NCI-H1105 (cell line): ENCODE measurements around the gene UGT1A8.

Experiments used
- DNase-seq: peaks from one replicate; lab custom pipeline; 2025; lab: John Stamatoyannopoulos, UW

Gene UGT1A8

GRCh38 chr2:233801357-233802131, 184.1 kb downstream of the UGT1A8 start:
- DNase-seq = no peak

- no peak for DNase-seq
These were observed 184.8 kb downstream of the UGT1A8 start for GRCh38 chr2:233802132-233802815.

DNA sequence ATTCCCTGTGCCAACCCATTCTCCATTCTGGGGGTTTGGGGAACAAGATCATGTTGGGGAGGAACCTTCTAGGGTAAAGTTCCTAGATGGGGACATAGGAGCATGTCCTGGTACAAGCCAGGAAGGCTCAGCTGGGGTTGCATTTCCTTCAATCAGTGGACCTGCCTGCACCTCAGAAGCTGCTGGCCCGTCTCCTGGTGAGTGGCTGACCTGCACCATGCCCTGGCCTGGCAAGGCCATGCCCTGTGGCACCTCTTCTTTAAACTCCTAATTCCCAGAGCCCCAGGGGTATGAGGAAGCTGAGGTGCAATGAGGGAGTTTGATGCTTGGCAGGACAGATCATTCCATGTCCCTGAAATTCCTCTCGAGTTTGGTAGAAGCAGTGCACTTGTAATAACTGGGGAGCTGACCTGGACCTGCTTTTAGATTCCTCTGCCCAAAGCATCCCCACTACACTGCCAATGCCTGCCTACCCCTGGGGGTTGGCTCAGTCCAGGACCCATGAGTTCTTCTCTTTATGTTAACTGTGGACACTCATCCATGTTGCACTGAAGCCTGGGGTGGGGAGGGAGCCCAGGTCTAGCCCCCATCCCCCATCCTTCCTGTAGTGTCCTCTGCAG, 186.0 kb downstream of the UGT1A8 start:
- no peak for DNase-seq

DNA sequence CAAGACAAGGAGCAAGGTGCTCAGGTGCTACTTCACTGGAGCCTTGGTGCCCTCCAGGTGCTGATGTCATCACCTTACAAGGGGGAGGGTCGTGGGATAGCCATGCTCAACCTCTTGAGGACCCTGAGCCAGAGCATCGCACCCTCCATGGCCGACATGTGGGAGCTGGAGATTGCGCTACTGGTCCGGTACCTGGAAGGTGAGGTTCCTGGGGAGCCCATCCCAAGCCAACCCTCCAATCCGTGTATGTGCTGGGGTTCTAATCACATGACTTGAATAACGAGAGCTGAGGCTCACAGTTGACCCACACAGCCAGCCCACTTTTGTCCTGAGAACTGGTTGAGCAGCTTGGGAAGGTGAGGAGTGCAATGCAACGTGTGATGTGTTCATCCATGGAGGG, 186.6 kb downstream of the UGT1A8 start:
- DNase-seq = no peak

DNA sequence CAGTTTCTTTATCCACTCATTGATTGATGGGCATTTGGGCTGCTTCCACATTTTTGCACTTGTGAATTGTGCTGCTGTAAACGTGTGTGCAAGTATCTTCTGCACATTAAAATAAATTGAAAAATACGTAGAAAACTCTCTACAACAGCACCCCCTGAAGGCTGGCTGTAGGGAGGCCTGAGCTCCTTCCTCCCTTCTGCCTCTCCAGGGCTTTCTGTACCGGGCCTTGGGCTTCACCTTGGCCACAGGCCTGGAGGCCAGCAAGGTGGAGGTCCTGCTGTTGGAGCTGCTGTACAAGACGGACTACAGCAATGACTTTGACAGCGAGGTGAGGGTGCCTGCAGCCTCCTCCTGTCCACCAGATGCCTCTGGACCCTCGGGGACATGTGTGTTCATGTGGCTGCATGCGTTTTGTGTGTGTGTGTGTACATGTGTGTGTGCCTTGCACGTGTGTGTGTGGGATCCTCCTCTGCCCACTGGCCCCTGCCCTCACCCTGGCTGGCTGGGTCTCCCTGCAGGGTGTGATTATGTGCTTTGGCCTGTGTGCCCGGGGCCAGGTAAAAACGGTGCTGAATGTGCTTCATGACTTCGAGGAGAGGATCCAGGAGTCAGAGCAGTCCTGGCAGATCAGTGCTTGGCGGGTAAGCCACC, 189.9 kb downstream of the UGT1A8 start:
- DNase-seq = no peak

- DNase-seq = no peak
These were observed 190.8 kb downstream of the UGT1A8 start for GRCh38 chr2:233807966-233808935.

GRCh38 chr2:233810385-233810784, 193.0 kb downstream of the UGT1A8 start:
- no peak for DNase-seq

DNA sequence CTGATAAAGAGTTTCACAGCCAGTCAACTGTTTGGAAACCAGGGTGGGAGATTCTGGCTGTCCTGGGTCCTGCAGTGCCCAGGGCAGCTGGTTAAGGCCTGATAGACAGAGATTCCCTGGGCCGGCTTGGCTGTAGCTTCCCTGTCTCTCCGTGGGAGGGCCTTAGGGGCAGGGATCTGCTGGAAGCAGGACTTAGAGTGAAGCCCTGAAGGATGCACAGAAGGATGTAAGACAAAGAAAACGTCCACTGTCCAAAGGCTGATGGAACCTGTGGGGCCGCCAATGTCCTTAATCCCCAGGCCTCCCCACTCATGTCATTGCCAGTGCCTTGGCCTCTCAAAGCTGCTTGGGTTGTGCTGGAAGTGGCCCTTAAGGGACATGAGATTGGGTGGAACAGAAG, 193.7 kb downstream of the UGT1A8 start:
- no peak for DNase-seq

GRCh38 chr2:233811732-233812131, 194.3 kb downstream of the UGT1A8 start:
- no peak for DNase-seq

GRCh38 chr2:233813236-233814055, 196.0 kb downstream of the UGT1A8 start:
- no peak for DNase-seq

DNA sequence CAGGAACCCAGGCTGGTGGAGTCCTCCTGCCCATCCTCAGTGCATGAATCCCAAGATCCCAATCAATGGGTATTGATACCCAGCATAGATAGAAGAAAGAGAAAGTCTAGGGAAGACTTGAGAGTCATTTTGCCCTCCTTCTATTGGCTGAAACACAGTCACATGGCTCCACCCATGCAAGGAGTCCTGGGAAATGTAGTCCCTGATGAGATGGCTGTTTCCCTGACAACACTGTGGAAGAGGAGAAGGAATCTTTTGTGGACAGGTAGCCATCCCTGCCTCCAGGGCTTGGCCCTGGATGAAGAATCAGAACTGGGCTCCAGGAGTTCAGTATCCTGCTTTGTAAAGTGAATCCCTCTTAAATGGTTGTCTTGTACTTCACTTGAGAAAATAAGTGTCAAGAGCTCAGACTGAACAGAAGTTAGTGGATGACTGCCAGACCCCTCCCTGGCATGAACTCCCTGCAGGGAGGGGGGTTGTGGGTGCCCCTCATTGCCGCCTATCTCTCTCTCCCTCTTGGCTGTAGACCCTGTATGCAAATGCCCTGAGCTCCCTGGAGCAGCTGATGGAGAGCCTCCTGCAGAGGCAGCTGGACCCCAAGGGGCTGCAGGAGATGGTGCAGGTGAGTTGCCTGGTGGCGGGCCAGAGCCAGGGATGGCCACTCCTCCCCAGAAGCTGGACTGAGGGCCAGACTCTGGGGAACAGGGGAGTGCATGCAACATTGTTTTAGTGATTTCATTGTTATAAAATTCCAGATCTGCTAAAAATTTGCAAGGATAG, 196.8 kb downstream of the UGT1A8 start:
- DNase-seq = no peak

DNA sequence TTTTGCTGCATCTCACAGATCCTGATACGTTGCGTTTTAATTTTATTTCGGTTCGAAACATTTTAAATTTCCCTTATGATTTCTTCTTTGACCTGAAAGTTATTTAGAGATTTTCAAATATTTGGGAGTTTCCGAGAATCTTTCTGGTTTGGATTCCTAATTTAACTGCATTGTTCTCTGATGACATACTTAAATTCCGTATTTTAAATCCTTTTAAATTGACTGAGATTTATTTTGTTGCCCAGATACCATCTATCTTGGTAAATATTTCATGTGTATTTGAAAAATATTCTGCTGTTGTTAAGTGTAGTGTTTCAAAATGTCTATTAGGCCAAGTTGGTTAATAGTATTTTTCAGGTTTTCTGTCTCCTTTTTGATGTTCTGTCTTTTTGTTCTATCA, 198.4 kb downstream of the UGT1A8 start:
- no peak for DNase-seq

DNA sequence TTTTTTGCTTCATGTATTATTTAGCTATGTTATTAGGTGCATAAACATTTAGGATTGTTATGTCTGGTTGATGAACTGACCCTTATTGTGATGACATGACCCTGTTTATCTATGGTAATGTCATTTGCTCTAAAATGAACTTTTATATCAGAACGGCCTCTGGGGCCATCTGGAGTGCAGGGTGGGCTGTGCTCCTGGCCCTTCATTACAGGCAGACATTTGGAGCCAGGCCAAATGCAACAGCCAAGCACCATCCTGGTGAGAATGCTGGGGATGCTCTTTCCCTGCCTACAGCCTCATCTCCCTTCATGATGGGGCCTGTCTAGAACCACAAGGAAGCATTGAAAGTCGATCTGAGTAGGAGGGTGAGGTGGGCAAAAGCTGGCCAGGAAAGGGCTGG, 198.9 kb downstream of the UGT1A8 start:
- peak; percentile 4 for DNase-seq

DNA sequence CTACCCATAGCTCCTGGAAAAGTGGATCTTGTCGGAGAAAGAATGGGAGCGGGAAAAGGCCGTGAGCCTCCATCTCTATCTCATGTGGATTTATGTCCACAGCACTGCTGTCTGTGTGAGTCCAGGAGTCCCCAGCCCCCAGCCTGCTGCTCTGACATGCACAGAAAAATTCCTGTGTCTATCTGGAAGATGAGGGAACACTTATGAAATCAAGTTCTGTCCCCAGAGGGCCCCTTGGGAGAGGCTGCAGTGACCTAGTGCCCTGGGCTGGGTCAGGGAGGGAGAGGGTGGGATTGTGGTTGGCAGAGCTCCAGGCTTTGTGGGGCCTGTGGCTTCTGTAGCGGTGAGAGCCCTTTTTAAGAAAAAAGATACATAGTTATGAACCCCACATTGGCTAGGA, 199.3 kb downstream of the UGT1A8 start:
- DNase-seq = no peak

DNA sequence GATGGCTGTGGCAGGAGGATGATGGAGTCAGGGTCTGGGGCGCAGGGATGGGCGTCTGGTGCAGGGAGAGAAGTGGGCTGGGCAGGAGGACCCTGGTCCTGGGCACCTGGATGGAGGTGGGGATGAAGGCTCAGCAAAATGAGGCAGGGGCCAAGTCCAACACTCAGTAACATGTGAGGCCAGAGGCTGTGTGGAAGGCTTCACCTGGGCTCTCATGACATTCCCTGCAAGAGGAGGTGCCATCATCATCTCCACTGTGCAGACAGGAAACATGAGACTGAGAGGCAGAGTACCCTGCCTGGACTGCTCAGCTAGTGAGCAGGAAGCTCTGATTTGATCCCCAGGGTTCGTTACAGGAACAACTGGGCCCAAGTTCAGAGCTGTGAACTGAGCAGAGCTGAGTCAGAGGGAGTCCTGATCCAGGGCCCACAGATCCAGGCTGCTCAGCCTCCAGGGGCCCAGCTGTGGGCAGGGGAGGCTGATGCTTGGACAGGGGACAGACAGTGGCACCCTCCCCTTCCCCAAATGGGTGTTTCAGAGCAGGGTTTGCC, 200.0 kb downstream of the UGT1A8 start:
- DNase-seq = no peak

DNA sequence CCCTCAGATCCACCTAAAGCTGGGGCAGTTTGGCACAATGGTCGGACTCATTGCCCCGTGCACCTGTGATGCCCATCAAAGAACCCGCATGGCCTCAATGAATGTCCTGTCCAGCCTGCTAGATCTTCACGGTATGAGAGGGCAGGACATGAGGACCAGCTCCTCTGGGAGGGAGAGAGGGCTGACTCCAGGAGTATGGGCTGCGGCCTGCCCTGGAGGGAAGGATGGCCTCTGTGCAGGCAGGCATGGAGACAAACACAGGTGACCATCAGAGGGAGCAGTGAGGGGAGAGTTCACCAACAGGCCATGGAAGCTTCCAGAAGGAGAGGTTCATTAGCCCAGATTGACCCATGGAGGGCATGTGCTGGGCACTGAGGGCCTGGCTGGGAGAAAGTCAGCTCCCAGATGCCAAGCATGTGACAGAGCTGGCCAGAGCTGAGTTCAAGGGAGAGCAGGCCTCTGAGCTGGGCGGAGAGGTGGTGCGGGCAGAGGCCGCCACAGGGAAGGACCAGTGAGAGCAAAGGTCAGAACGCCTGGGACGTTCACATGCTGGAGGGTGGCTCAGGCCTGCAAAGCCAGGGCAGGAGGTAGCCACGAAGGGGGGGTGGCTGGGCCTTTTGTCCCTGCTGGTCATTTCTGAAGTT, 200.7 kb downstream of the UGT1A8 start:
- DNase-seq = no peak

DNA sequence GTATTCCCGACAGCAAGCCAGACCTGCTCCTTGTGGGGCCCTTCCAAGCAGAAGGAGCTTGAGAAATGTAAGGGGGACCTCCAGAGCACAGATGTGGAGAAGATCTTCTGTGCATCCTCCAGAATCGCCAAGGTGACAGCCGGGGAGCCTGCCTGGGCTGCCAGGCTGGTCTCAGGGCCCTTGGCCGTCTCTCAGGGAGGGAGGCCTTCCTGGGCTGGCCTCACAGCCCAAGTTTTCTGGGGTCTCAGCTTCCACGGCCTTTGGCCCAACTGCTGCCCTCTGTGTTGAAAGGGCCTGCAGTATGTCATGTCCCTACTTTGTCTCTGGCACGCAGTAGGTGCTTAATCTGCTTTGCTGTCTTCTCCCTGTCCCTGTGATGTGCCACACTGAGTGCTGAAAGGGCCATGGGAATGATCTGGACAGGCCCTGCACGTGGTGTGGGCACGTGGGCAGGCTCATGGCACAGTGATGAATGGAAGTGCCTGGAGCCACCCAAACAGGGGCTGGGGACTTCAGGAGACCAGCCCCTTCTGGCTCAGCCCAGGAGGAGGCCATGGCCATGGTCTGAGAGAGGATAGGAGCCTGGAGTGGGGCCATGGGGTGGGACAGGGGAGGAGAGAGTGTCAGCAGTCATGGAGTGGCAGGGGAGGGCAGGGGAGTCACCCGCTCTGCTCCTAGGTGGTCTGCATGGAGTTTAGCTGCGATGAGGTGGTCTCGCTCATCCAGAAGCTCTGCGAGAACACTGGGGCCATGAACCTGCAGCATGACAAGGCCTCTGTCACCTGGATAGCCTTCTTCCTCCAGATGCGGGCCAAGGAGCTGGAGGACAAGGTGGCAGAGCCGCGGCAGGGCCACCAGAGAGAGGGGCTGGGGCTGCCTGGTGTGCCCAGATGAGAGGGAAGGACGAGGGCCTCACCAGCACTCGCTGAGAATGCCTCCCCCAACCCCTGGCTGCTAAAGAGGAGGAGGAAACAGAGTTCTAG, 201.5 kb downstream of the UGT1A8 start:
- DNase-seq = no peak
